Measurements from ENCODE around the gene KRTAP25-1.

KRTAP25-1 gene

DNA sequence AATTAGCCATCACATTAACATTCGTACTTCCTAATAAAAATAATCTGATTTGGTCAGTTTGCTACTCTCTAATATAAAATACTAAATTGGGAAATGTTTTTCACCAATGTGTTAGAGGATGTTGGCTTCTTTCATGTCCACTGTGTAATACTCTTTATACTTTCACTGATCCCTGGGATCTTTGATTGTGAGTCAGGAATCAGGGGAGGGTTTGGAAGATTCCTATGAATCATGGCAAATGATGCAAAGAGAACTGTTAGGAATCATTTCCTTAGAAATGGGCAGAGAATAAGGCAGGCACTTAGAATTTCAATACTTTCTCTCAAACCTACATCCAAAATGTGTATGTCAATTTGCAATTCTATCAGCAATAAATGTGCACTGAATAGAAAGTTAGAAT is 37.5 kb downstream of the KRTAP25-1 start:
- no peaks in the 10 kb centered on the region for H3K9me3 ChIP-seq (ENCODE audit: insufficient read depth, low read length)
- no peak overlapping the region for H3K9ac ChIP-seq (ENCODE audit: insufficient read length, low read depth)
- no peak overlapping the region for H3K4me3 ChIP-seq (ENCODE audit: insufficient read length, low read depth)
- TF ChIP-seq ZNF274 (IDR thresholded peaks at IDR 0.05; ENCODE audit: low read depth, low read length) = no peak
- H3K27me3 ChIP-seq (ENCODE audit: insufficient read depth, insufficient read length) = no peaks in the 10 kb centered on the region
- H3K36me3 ChIP-seq (ENCODE audit: insufficient read depth, insufficient read length, low read length) = no peaks in the 10 kb centered on the region
- DNase-seq (ENCODE audit: low read depth, low spot score) = no peak
- H3K4me1 ChIP-seq (ENCODE audit: insufficient read depth, insufficient read length) = no peaks in the 10 kb centered on the region

DNA sequence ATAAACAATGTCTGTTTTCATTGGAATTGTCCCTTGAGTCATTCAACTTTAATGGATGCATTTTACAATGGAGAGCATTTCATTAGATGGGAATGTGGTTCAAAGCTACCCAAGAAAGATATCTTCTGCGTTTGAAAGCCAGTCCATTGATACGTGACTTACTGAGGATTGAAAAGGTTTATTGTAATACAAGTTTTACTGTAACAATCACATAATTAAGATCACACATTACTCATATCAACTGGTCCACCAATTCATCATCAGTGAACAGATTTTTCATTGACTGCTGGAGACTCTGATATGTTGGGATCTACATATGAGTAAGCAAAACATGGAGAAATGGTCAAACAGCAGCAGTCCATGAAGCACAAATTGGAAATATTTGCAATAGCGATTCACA is 39.4 kb downstream of the KRTAP25-1 start:
- Histone ChIP-seq H3K27me3 (ENCODE audit: insufficient read depth, insufficient read length) (no peaks in the 10 kb centered on the region), H3K4me3 (ENCODE audit: insufficient read length, low read depth) (no peak overlapping the region), H3K4me1 (ENCODE audit: insufficient read depth, insufficient read length) (no peaks in the 10 kb centered on the region), H3K9ac (ENCODE audit: insufficient read length, low read depth) (no peak overlapping the region), H3K36me3 (ENCODE audit: insufficient read depth, insufficient read length, low read length) (no peaks in the 10 kb centered on the region), H3K9me3 (ENCODE audit: insufficient read depth, low read length) (no peaks in the 10 kb centered on the region)
- TF ChIP-seq ZNF274 (IDR thresholded peaks at IDR 0.05; ENCODE audit: low read depth, low read length) (no peak), SUZ12 (IDR thresholded peaks at IDR 0.05; ENCODE audit: extremely low read depth, insufficient read depth, insufficient read length) (no peak), YY1 (IDR thresholded peaks at IDR 0.05; ENCODE audit: insufficient read depth, insufficient read length) (no peak)
- no peak for DNase-seq (ENCODE audit: low read depth, low spot score)

DNA sequence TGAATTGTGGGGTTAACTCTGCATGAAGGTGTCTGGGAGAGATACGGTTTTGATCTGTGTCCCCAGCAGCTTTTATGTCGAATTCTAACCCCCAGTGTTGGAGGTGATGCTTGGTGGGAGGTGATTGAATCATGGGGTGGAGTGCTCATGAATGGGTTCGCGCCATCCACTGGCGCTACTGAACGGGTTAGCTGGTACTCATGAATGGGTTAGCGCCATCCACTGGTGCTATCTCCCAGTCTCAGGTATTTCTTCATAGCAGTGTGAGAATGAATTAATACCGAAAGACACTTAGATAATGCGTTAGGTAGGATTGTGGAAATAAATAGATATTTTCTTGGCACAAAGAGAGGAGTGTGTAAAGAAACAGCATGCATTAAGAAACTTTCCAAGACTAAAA is 40.5 kb downstream of the KRTAP25-1 start:
- TF ChIP-seq SUZ12 (IDR thresholded peaks at IDR 0.05; ENCODE audit: extremely low read depth, insufficient read depth, insufficient read length) (no peak), YY1 (IDR thresholded peaks at IDR 0.05; ENCODE audit: insufficient read depth, insufficient read length) (no peak), ZNF274 (IDR thresholded peaks at IDR 0.05; ENCODE audit: low read depth, low read length) (no peak)
- no peak for DNase-seq (ENCODE audit: low read depth, low spot score)
- Histone ChIP-seq H3K4me3 (ENCODE audit: insufficient read length, low read depth) (no peak overlapping the region), H3K27me3 (ENCODE audit: insufficient read depth, insufficient read length) (no peaks in the 10 kb centered on the region), H3K4me1 (ENCODE audit: insufficient read depth, insufficient read length) (no peaks in the 10 kb centered on the region), H3K36me3 (ENCODE audit: insufficient read depth, insufficient read length, low read length) (no peaks in the 10 kb centered on the region), H3K9ac (ENCODE audit: insufficient read length, low read depth) (no peak overlapping the region), H3K9me3 (ENCODE audit: insufficient read depth, low read length) (no peaks in the 10 kb centered on the region)

DNA sequence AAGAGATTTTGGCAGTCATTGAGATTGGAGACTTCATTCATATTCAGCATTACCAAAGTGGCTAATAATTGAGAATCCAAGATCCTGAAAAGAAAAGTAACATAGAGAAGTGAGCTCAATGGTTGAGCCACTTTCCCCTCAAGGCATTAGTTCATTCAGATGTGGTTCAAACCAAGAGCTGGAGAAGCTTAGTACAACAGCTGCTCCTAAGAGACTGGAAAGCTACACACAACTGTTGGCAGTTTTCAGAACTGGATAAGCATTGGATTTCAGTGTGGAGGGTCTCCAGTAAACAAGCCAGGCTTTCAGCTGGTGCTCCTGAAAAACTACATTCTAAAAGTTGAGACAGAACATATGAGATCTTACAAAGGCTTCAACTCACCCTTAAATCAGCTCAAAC is 44.3 kb downstream of the KRTAP25-1 start:
- Histone ChIP-seq H3K4me3 (ENCODE audit: insufficient read length, low read depth) (no peak overlapping the region), H3K4me1 (ENCODE audit: insufficient read depth, insufficient read length) (no peaks in the 10 kb centered on the region), H3K36me3 (ENCODE audit: insufficient read depth, insufficient read length, low read length) (no peaks in the 10 kb centered on the region), H3K27me3 (ENCODE audit: insufficient read depth, insufficient read length) (no peaks in the 10 kb centered on the region), H3K9ac (ENCODE audit: insufficient read length, low read depth) (no peak overlapping the region), H3K9me3 (ENCODE audit: insufficient read depth, low read length) (no peaks in the 10 kb centered on the region)
- TF ChIP-seq SUZ12 (IDR thresholded peaks at IDR 0.05; ENCODE audit: extremely low read depth, insufficient read depth, insufficient read length) (no peak), YY1 (IDR thresholded peaks at IDR 0.05; ENCODE audit: insufficient read depth, insufficient read length) (no peak), ZNF274 (IDR thresholded peaks at IDR 0.05; ENCODE audit: low read depth, low read length) (no peak)
- DNase-seq (ENCODE audit: low read depth, low spot score) = no peak

DNA sequence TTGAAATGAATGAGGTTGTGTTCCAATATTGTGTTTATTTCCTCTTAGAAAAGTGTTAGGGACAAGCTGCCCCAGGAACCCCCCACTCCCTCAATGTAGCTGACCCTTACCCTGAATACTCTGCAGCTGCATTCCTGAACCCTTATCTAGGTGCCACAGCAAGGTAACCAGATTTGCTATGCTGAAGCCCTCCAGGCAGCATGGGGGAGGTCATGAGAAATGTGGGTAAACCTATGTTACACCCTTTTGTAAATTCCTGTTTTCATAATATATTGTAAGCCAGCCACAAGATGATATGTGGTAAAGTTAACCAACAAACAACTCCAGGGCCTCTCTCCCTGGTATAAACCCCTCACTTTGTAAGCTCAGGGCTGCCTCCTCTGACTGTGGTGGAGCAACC is 45.6 kb downstream of the KRTAP25-1 start:
- no peak overlapping the region for H3K9ac ChIP-seq (ENCODE audit: insufficient read length, low read depth)
- TF ChIP-seq ZNF274 (IDR thresholded peaks at IDR 0.05; ENCODE audit: low read depth, low read length) (no peak), YY1 (IDR thresholded peaks at IDR 0.05; ENCODE audit: insufficient read depth, insufficient read length) (no peak), SUZ12 (IDR thresholded peaks at IDR 0.05; ENCODE audit: extremely low read depth, insufficient read depth, insufficient read length) (no peak)
- H3K4me3 ChIP-seq (ENCODE audit: insufficient read length, low read depth) = no peak overlapping the region
- no peaks in the 10 kb centered on the region for H3K27me3 ChIP-seq (ENCODE audit: insufficient read depth, insufficient read length)
- H3K9me3 ChIP-seq (ENCODE audit: insufficient read depth, low read length) = no peaks in the 10 kb centered on the region
- H3K4me1 ChIP-seq (ENCODE audit: insufficient read depth, insufficient read length) = no peaks in the 10 kb centered on the region
- DNase-seq (ENCODE audit: low read depth, low spot score) = no peak
- H3K36me3 ChIP-seq (ENCODE audit: insufficient read depth, insufficient read length, low read length) = no peaks in the 10 kb centered on the region

DNA sequence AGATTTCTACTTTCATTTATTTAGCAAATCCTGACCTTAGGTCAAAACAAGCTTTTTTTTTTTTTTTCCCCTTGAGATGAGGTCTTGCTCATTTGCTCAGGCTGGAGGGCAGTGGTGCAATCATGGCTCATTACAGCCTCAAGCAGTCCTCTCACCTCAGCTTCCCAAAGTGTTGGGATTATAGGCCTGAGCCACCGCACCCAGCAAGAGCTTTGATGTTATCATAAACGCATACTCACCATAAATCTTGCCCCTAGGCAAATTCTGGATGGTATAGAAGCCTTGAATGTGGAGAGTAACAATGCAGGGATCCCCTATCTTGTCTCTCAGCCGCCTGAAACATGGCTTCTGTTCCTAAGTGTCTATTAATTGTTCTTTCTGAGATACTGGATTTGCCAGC is 48.7 kb downstream of the KRTAP25-1 start:
- no peaks in the 10 kb centered on the region for H3K4me1 ChIP-seq (ENCODE audit: insufficient read depth, insufficient read length)
- H3K9ac ChIP-seq (ENCODE audit: insufficient read length, low read depth) = no peak overlapping the region
- no peak overlapping the region for H3K4me3 ChIP-seq (ENCODE audit: insufficient read length, low read depth)
- TF ChIP-seq SUZ12 (IDR thresholded peaks at IDR 0.05; ENCODE audit: extremely low read depth, insufficient read depth, insufficient read length) = no peak
- no peak for TF ChIP-seq ZNF274 (IDR thresholded peaks at IDR 0.05; ENCODE audit: low read depth, low read length)
- TF ChIP-seq YY1 (IDR thresholded peaks at IDR 0.05; ENCODE audit: insufficient read depth, insufficient read length) = no peak
- DNase-seq (ENCODE audit: low read depth, low spot score) = no peak
- no peaks in the 10 kb centered on the region for H3K36me3 ChIP-seq (ENCODE audit: insufficient read depth, insufficient read length, low read length)
- no peaks in the 10 kb centered on the region for H3K9me3 ChIP-seq (ENCODE audit: insufficient read depth, low read length)
- H3K27me3 ChIP-seq (ENCODE audit: insufficient read depth, insufficient read length) = no peaks in the 10 kb centered on the region
